Heart left ventricle (tissue), 16 donors: ENCODE results near the gene THSD7B. TPM values are rescaled to one million over a fixed set of nuclear protein-coding genes. Genes with fewer than 3 reads are reported as not detected.
"Not testable (repeated sequence)": the region's sequence is repeated elsewhere in the genome, so short reads cannot be mapped to it uniquely, and the experiment has no call there.

Source experiments
- ATAC-seq, 4 donors: fragments of 200-7000 bp; cut with Tn5 transposase; one replicate each; pipeline ENCODE4 v1.9.1; 2020 to 2022; ENCODE audit warnings: moderate library complexity in 4 of 4, mild to moderate bottlenecking in 3 of 4, moderate number of reproducible peaks in 1 of 4
- DNase-seq, 5 donors: peaks; one replicate each; pipeline ENCODE4 v3.0.0-alpha.2; 2020
- H3K27ac ChIP-seq, 12 donors: fragments of 200-600 bp; sonication (generic) in 4 of 12; one replicate each; pipeline versions ENCODE4 v1.5.0 to v1.8.0; 2016 to 2022; ENCODE audit warnings: mild to moderate bottlenecking in 2 of 12
- H3K27me3 ChIP-seq, 9 donors: fragments of 200-600 bp; sonication (generic) in 2 of 9; one replicate each; pipeline versions ENCODE4 v1.5.1 to v1.8.0; 2016 to 2022; ENCODE audit warnings: mild to moderate bottlenecking in 3 of 9
- H3K36me3 ChIP-seq, 9 donors: fragments of 200-600 bp; sonication (generic) in 2 of 9; one replicate each; pipeline versions ENCODE4 v1.5.0 to v1.8.0; 2018 to 2022; ENCODE audit warnings: mild to moderate bottlenecking in 2 of 9
- H3K4me1 ChIP-seq, 12 donors: fragments of 200-600 bp; sonication (generic) in 4 of 12; one replicate each; pipeline versions ENCODE4 v1.5.0 to v1.8.0; 2016 to 2022; ENCODE audit warnings: mild to moderate bottlenecking in 3 of 12
- H3K4me3 ChIP-seq, 12 donors: fragments of 200-600 bp; sonication (generic) in 4 of 12; one replicate each; pipeline versions ENCODE4 v1.5.0 to v1.8.0; 2017 to 2022; ENCODE audit warnings: mild to moderate bottlenecking in 9 of 12, moderate library complexity in 4 of 12
- H3K9me3 ChIP-seq, 12 donors: fragments of 200-600 bp; sonication (generic) in 4 of 12; one replicate each; pipeline versions ENCODE4 v1.5.0 to v1.8.0; 2016 to 2022; ENCODE audit warnings: mild to moderate bottlenecking in 1 of 12
- POLR2A ChIP-seq, 2 donors: fragments of 450-650 bp; IDR thresholded peaks; one replicate each; pipeline ENCODE4 v1.6.1; 2017; ENCODE audit warnings: antibody characterized with exemption in 2 of 2, mild to moderate bottlenecking in 2 of 2, moderate library complexity in 2 of 2
- WGBS, 4 donors: extraction: QIAGEN DNeasy Blood & Tissue Kit in 2 of 4; methylation state at CpG; one replicate each; pipeline versions ENCODE4 v1.1.5 to v1.1.7; 2013 to 2018; 5-methylcytosine and 5-hydroxymethylcytosine counted together
- intact Hi-C, 10 donors: fragments of 100-400 bp; cut with DNase I; formaldehyde crosslinking; loops; one replicate each; pipeline versions ENCODE4 v1.11.1 to v1.14.2; 2022
- polyA plus RNA-seq, 2 donors: library from polyadenylated mRNA; stranded (reverse); fragments of 200-250 nt; gene quantifications; one replicate each; pipeline ENCODE4 v1.2.3, GENCODE V29; 2013
- total RNA-seq, 9 donors: library from RNA; depleted of rRNA in 2 of 9; stranded (reverse); fragments of >200 nt in 2 of 9; fragmentation: NEBNext Ultra II Directional in 3 of 9; extraction: Animal tissue kit (Norgen Biotek cat#: 25700) in 3 of 9; gene quantifications; one replicate each; pipeline versions ENCODE4 v1.1.0 to v1.2.4, GENCODE V29; 2016 to 2023
- TF ChIP-seq, protein P1 (sequence below), 12 donors: fragments of 200-600 bp; sonication (generic) in 4 of 12; IDR thresholded peaks; one replicate each; pipeline versions ENCODE4 v1.5.0 to v1.8.0; 2018 to 2022; ENCODE audit warnings: antibody characterized with exemption in 12 of 12, mild to moderate bottlenecking in 5 of 12
- donor health status: ischemic (EF 13 %, LVEDD 7.1; RV severe dilation, severe dysfunction).
- donor health status: healthy with polysubstance abuse.
- donor health status: DM: no; HTN: yes; CAD: no.
- donor health status: DM: no; HTN: no; CAD: no.
- donor health status: ischemic (EF 25% LVEDD 6.9; RV normal size, moderate dysfunction).
- donor health status: ischemic (EF 25% LVEDD 5.7; RV mildly dilated, moderate dysfunction).
- donor health status: healthy.
- donor health status: DM: yes; HTN: yes; CAD: no.
- donor health status: ischemic (EF 35%, LVEDD 5.7; RV mildly dilated, moderate dysfunction).
- donor health status: nonischemic (EF 11% LVEDD 7.7; RV severe dilation, severe dysfunction).
- donor health status: DM: yes; HTN: yes; CAD: no.
- donor health status: PGD.
- donor health status: ischemic (EF 29% LVEDD 5.4; RV normal size, mild dysfunction).
- donor health status: nonischemic (EF 23%, LVEDD 6.1; RV moderate dilation, normal function).

The THSD7B gene
- total and polyA plus RNA-seq, 11 donors = 0.04 to 0.43 (median 0.17) TPM

DNA sequence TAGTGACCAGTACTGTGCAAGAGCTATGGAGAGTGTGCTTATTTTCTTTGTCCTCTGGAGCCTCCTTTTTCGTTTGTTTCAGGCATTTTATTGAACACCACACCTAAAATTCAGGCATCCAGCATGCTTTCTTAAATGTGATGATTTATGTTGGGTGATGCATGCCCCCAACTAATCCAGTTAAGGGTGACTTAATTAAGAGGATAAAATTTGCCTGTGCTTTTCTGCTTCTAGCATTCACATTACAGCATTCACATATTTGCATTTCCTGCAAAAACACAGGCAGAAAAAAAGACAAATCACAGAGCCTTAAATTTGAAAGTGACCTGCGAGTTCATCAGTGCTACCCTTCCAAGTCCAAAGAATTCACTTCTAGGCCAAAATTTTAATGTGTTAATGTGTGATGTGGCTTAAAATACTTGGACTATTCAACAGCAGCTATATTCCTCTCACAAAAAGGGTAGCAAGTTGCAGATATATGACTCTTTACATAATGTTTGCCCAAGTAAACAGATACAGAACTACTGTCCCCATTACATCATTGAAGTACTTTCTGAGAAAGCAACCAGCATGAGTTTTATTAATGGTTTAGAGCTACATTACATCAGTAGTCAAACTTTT is 286.5 kb downstream of the THSD7B start:
- no peak for TF ChIP-seq POLR2A (IDR thresholded peaks at IDR 0.05)
- TF ChIP-seq, protein P1, sequence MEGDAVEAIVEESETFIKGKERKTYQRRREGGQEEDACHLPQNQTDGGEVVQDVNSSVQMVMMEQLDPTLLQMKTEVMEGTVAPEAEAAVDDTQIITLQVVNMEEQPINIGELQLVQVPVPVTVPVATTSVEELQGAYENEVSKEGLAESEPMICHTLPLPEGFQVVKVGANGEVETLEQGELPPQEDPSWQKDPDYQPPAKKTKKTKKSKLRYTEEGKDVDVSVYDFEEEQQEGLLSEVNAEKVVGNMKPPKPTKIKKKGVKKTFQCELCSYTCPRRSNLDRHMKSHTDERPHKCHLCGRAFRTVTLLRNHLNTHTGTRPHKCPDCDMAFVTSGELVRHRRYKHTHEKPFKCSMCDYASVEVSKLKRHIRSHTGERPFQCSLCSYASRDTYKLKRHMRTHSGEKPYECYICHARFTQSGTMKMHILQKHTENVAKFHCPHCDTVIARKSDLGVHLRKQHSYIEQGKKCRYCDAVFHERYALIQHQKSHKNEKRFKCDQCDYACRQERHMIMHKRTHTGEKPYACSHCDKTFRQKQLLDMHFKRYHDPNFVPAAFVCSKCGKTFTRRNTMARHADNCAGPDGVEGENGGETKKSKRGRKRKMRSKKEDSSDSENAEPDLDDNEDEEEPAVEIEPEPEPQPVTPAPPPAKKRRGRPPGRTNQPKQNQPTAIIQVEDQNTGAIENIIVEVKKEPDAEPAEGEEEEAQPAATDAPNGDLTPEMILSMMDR (IDR thresholded peaks at IDR 0.05) = no peak
- H3K4me1 ChIP-seq = peaks cover 0 to 9% (median 0%) of the 10 kb centered on the region in 12 donors
- no peaks in the 10 kb centered on the region for H3K36me3 ChIP-seq
- DNase-seq (no peak), ATAC-seq (no peak)
- no peak overlapping the region for H3K4me3 ChIP-seq
- WGBS, 4 donors = 50 to 66% (median 53%) methylated on average over 2 of the region's 2 CpGs
- H3K9me3 ChIP-seq = no peaks in the 10 kb centered on the region
- H3K27ac ChIP-seq = no peak overlapping the region
- intact Hi-C loops = no loop called here
- no peaks in the 10 kb centered on the region for H3K27me3 ChIP-seq

DNA sequence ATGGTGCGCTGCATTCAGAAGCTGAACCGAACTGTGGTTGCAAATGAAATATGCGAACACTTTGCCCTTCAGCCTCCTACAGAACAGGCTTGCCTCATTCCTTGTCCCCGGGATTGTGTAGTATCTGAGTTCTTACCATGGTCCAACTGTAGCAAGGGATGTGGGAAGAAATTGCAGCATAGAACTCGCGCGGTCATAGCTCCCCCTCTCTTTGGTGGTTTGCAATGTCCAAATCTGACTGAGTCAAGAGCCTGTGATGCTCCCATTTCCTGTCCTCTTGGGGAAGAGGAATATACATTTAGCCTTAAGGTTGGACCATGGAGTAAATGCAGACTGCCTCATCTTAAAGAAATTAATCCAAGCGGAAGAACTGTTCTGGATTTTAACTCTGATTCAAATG is 291.4 kb downstream of the THSD7B start:
- WGBS, 4 donors = 85 to 90% (median 89%) methylated on average over 8 of the region's 8 CpGs
- ATAC-seq (no peak), DNase-seq (no peak)
- TF ChIP-seq POLR2A (IDR thresholded peaks at IDR 0.05) = no peak
- TF ChIP-seq, protein P1 (IDR thresholded peaks at IDR 0.05) = no peak
- Histone ChIP-seq H3K27me3 (no peaks in the 10 kb centered on the region), H3K27ac (no peak overlapping the region), H3K4me3 (no peak overlapping the region), H3K36me3 (no peaks in the 10 kb centered on the region), H3K9me3 (peaks cover 0 to 12% (median 0%) of the 10 kb centered on the region in 12 donors), H3K4me1 (no peaks in the 10 kb centered on the region)
- intact Hi-C loops = no loop called here

DNA sequence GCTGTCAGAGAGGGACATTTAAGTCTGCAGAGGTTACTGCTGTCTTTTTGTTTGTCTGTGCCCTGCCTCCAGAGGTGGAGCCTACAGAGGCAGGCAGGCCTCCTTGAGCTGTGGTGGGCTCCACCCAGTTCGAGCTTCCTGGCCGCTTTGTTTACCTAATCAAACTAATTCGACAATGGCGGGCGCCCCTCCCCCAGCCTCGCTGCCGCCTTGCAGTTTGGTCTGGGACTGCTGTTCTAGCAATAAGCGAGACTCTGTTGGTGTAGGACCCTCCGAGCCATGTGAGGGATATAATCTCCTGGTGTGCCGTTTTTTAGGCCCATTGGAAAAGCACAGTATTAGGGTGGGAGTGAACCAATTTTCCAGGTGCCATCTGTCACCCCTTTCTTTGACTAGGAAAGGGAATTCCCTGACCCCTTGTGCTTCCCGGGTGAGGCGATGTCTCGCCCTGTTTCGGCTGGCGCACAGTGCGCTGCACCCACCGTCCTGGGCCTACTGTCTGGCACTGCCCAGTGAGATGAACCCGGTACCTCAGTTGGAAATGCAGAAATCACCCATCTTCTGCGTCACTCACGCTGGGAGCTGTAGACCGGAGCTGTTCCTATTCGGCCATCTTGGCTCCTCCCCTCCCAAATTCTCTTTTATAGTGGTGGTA is 310.9 kb downstream of the THSD7B start:
- H3K27me3 ChIP-seq, ATAC-seq, H3K36me3 ChIP-seq, DNase-seq, H3K27ac ChIP-seq, H3K4me3 ChIP-seq, H3K4me1 ChIP-seq, intact Hi-C loops: not testable (repeated sequence)
- H3K9me3 ChIP-seq = peaks cover 0 to 25% (median 2%) of the 10 kb centered on the region in 12 donors
- 92 to 96% (median 94%) methylated on average over 22 of the region's 22 CpGs for WGBS, 4 donors

DNA sequence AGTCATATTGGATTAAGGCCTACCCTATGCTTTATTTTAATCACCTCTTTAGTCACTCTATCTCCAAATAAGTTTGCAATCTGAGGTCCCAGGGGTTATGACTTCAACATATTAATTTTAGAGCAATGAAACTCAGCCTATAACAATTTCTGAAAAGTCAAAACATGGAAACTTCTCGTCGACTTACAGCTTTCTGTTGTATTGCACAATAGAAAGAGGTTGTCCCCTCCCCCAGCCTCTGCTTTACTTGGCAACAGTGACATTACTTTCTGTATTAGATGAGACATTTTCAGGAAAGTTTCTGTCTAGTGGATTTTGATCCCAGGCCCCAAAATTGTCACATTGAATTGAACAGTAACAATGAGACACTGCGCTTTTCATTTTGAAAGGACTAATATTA is 326.4 kb downstream of the THSD7B start:
- intact Hi-C loops = no loop called here
- WGBS, 4 donors = 71 to 81% (median 73%) methylated on average over 3 of the region's 3 CpGs
- Histone ChIP-seq H3K4me1 (no peaks in the 10 kb centered on the region), H3K9me3 (peaks cover 0 to 8% (median 0%) of the 10 kb centered on the region in 12 donors), H3K27me3 (no peaks in the 10 kb centered on the region), H3K4me3 (no peak overlapping the region), H3K27ac (no peak overlapping the region), H3K36me3 (no peaks in the 10 kb centered on the region)
- DNase-seq = no peak
- TF ChIP-seq, protein P1 (IDR thresholded peaks at IDR 0.05) = no peak
- no peak for TF ChIP-seq POLR2A (IDR thresholded peaks at IDR 0.05)
- no peak for ATAC-seq
